ENCODE measurements around the gene NIFK.
"Not testable (repeated sequence)": the region's sequence is repeated elsewhere in the genome, so short reads cannot be mapped to it uniquely, and the experiment has no call there.

Gene NIFK

GRCh38 chr2:121690572-121690971, 46.1 kb downstream of the NIFK start:
- DNase-seq: not testable (repeated sequence)

DNA sequence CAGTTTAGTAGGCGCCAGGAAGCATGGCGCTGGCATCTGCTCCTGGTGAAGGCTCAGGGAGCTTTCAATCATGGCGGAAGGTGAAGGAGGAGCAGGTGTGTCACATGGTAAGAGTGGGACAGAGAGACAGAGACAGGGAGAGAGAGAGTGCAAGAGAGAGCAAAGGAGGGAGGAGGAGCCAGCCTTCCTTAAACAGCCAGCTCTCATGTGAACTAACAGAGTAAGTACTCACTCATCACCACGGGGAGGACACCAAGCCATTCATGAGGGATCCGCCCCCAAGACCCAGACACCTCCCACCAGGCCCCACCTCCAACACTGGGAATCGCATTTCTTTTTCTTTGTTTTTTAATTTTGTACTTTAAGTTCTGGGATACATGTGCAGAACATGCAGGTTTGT, 46.6 kb downstream of the NIFK start:
- no peak for DNase-seq

- DNase-seq: no peak
Observed at GRCh38 chr2:121689356-121689755, 47.3 kb downstream of the NIFK start.

GRCh38 chr2:121688820-121689219, 47.9 kb downstream of the NIFK start:
- no peak for DNase-seq

GRCh38 chr2:121686902-121687301, 49.8 kb downstream of the NIFK start:
- DNase-seq: no peak

GRCh38 chr2:121686218-121686617, 50.5 kb downstream of the NIFK start:
- DNase-seq: no peak

DNA sequence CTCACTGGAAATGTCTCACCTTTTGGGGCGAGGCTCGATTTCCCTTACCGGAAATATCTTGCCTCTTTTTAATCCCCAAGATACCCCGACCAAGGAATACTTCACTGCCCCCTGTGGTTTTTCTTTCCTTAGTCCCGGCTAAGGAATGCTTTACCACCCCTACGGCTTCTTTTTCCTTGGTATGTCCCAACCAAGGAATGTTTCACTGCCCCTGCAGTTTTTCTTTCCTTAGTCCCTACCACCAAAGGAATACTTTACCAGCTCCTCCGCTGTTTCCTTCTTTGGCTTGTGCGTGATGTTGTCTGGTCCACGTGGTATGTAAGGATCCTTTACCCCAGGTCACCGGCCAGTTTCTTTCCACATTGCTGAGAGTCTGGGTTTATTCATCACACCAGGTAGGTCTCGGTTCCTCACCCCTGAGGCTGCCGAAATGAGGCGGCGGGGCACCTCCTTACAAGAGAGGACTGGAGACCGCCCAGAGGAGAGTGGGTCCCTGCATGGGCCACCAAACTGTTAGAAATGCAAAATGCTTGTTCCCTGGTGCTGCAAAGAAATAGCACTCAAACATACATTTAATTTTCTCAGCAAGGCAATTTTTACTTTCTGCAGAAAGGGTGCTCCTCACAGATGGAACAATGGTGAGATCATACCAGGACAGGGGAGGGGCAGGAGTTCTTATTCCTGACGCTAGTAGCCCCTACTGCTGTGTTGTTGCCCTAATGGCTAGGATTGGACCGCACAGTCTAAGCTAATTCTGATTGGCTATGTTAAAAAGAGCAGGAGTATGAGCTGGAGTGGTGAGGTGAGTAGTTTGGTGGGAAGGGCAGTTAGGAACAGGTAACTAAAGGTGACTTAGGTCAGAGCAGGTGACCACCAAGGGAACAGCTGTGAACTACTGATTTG, 54.0 kb downstream of the NIFK start:
- no peak for DNase-seq

- DNase-seq: no peak
Observed at GRCh38 chr2:121677855-121678254, 58.8 kb downstream of the NIFK start.

Measured in cerebellar nuclear complex (tissue), 1 donor.